ENCODE data around the gene OPCML.

Gene OPCML

GRCh38 chr11:132551016-132551415, 981.3 kb downstream of the OPCML start:
- no peak for TF ChIP-seq CTCF (conservative IDR thresholded peaks at IDR 0.05)
- H3K27ac ChIP-seq = no peak overlapping the region

- H3K27ac ChIP-seq = no peak overlapping the region
- TF ChIP-seq CTCF (conservative IDR thresholded peaks at IDR 0.05) = no peak
Measured at GRCh38 chr11:132549561-132549960, 982.7 kb downstream of the OPCML start.

GRCh38 chr11:132549001-132549400, 983.3 kb downstream of the OPCML start:
- H3K27ac ChIP-seq = no peak overlapping the region
- no peak for TF ChIP-seq CTCF (conservative IDR thresholded peaks at IDR 0.05)

GRCh38 chr11:132544007-132544406, 988.3 kb downstream of the OPCML start:
- TF ChIP-seq CTCF (conservative IDR thresholded peaks at IDR 0.05) = no peak
- no peak overlapping the region for H3K27ac ChIP-seq

- TF ChIP-seq CTCF (conservative IDR thresholded peaks at IDR 0.05) = no peak
- H3K27ac ChIP-seq = no peak overlapping the region
Measured at GRCh38 chr11:132541794-132542193, 990.5 kb downstream of the OPCML start.

- H3K27ac ChIP-seq = no peak overlapping the region
- TF ChIP-seq CTCF (conservative IDR thresholded peaks at IDR 0.05) = no peak
Measured at GRCh38 chr11:132540581-132540980, 991.7 kb downstream of the OPCML start.

- H3K27ac ChIP-seq = no peak overlapping the region
- no peak for TF ChIP-seq CTCF (conservative IDR thresholded peaks at IDR 0.05)
Measured at GRCh38 chr11:132539590-132540368, 992.5 kb downstream of the OPCML start.

Measured in VCaP (cell line).